Endothelial cell of umbilical vein (primary cell): ENCODE measurements around the gene PRKD2. TPM values are rescaled to one million over a fixed set of nuclear protein-coding genes. Genes with fewer than 3 reads are reported as not detected.

ENCODE experiments used
- BruUV-seq: library from RNA; stranded (reverse); fragments of 400-500 nt; replicated peaks from 2 replicates; lab custom pipeline; 2021; lab: Mats Ljungman, UMichigan
- CTCF ChIA-PET: fragments of 300-600, 350-600 bp; sonication (Branson Sonifier 250); formaldehyde crosslinking; loops from one replicate; lab custom pipeline; 2021; ENCODE audit warnings: antibody characterized with exemption, inconsistent platforms; lab: Charles Lee
- POLR2A ChIA-PET: fragments of 300-600, 350-600 bp; sonication (Branson Sonifier 250); formaldehyde crosslinking; loops from one replicate; lab custom pipeline; 2021; ENCODE audit warnings: antibody characterized with exemption, inconsistent platforms; lab: Charles Lee
- DNase-seq: peaks from one replicate; pipeline ENCODE4 v3.0.0-alpha.2; 2011; ENCODE audit warnings: low read depth, low spot score
- FAIRE-seq: peaks from 2 replicates; lab custom pipeline; 2011; peaks lifted over from hg19 to GRCh38; lab: Jason Lieb, UNC
- H2AFZ ChIP-seq: 2 replicates; pipeline ENCODE4 v1.6.0; 2012; ENCODE audit warnings: low read depth, low read length, control low read depth, inconsistent platforms
- H3K27ac ChIP-seq: 2 replicates; pipeline ENCODE4 v1.5.1; 2011; ENCODE audit warnings: low read depth, mild to moderate bottlenecking, control low read depth, low read length, moderate library complexity; ENCODE audit not compliant: insufficient read depth
- H3K27me3 ChIP-seq, 2 experiments: 2 replicates each; pipeline versions ENCODE4 v1.6.0 to v1.6.1; 2011; ENCODE audit warnings: low read length in 2 of 2, mixed read lengths in 1 of 2; ENCODE audit not compliant: control insufficient read depth in 2 of 2, insufficient read depth in 2 of 2
- H3K36me3 ChIP-seq, 2 experiments: 2 replicates in 1 of 2; 3 replicates in 1 of 2; pipeline ENCODE4 v1.5.1; 2011; ENCODE audit warnings: low read length in 2 of 2, mild to moderate bottlenecking in 1 of 2, moderate library complexity in 1 of 2; ENCODE audit not compliant: control insufficient read depth in 2 of 2, insufficient read depth in 2 of 2; ENCODE audit errors: extremely low read depth in 1 of 2
- H3K4me1 ChIP-seq: 3 replicates; pipeline ENCODE4 v1.5.1; 2011; ENCODE audit warnings: mild to moderate bottlenecking, low read length; ENCODE audit not compliant: control insufficient read depth, insufficient read depth; ENCODE audit errors: extremely low read depth
- H3K4me2 ChIP-seq: 2 replicates; pipeline ENCODE4 v1.6.1; 2011; ENCODE audit warnings: low read length, control low read depth, mixed read lengths; ENCODE audit not compliant: insufficient read depth
- H3K4me3 ChIP-seq, 3 experiments: fragments of 200-600 bp in 1 of 3; sonication (generic), shearing (Covaris generic) in 1 of 3; replicated peaks in 1 of 3; 2 replicates each; pipeline ENCODE4 v1.5.1; 2011 to 2016; ENCODE audit warnings: control low read depth in 3 of 3, low read length in 3 of 3, mild to moderate bottlenecking in 2 of 3, inconsistent platforms in 1 of 3, low read depth in 1 of 3, moderate library complexity in 1 of 3; ENCODE audit not compliant: insufficient read depth in 1 of 3
- H3K79me2 ChIP-seq: 2 replicates; pipeline ENCODE4 v1.6.0; 2012; ENCODE audit warnings: low read length, inconsistent platforms; ENCODE audit not compliant: control insufficient read depth, insufficient read depth
- H3K9ac ChIP-seq: replicated peaks from 2 replicates; pipeline ENCODE3; 2011; ENCODE audit warnings: low read length, control low read depth; ENCODE audit not compliant: insufficient read depth; ENCODE audit errors: extremely low read depth
- H3K9me1 ChIP-seq: replicated peaks from 3 replicates; pipeline ENCODE4 v1.6.0; 2011; ENCODE audit warnings: mild to moderate bottlenecking, low read length; ENCODE audit not compliant: control insufficient read depth, insufficient read depth; ENCODE audit errors: extremely low read depth
- H3K9me3 ChIP-seq: replicated peaks from 2 replicates; pipeline ENCODE4 v1.5.1; 2012; ENCODE audit warnings: low read length, inconsistent platforms; ENCODE audit not compliant: control insufficient read depth, insufficient read depth
- H4K20me1 ChIP-seq: replicated peaks from 2 replicates; pipeline ENCODE3; 2011; ENCODE audit warnings: mild to moderate bottlenecking, low read length; ENCODE audit not compliant: control insufficient read depth, insufficient read depth; ENCODE audit errors: extremely low read depth
- EZH2 ChIP-seq: IDR thresholded peaks from 2 replicates; pipeline ENCODE4 v1.6.1; 2012; ENCODE audit warnings: borderline replicate concordance, low read depth, mild to moderate bottlenecking, moderate library complexity, low read length, inconsistent platforms; ENCODE audit not compliant: severe bottlenecking
- FOS ChIP-seq: IDR thresholded peaks from 2 replicates; pipeline ENCODE4 v1.6.1; 2011; ENCODE audit warnings: mild to moderate bottlenecking, low read length, moderate library complexity, borderline replicate concordance; ENCODE audit not compliant: insufficient read depth
- MYC ChIP-seq: IDR thresholded peaks from one replicate; pipeline ENCODE4 v1.6.1; 2011; ENCODE audit warnings: mild to moderate bottlenecking, low read depth, low read length
- dilution Hi-C: fragments of 300-500 bp; cut with MboI; formaldehyde crosslinking; loops from one replicate; pipeline ENCODE4 v1.15.0; 2019; ENCODE audit warnings: low sequenced_read_pairs; ENCODE audit not compliant: extremely low pct_ligation_motif_present
- intact Hi-C: fragments of 100-400 bp; cut with micrococcal nuclease; formaldehyde crosslinking; loops from one replicate; pipeline ENCODE4 v1.10.0; 2022
- polyA plus RNA-seq, 4 experiments: library from polyadenylated mRNA; depleted of rRNA in 3 of 4; stranded (reverse) in 3 of 4; unstranded in 1 of 4; fragments of >200 nt; gene quantifications; 2 replicates each; pipeline versions ENCODE4 v1.2.1 to v1.2.3, GENCODE V29; 2011 to 2012; ENCODE audit warnings: missing spikeins in 1 of 4
- total RNA-seq: library from RNA; stranded (reverse); gene quantifications from 2 replicates; pipeline ENCODE4 v1.2.3, GENCODE V29; 2021
- TF ChIP-seq, protein P1 (sequence below), 2 donors: IDR thresholded peaks; 1 replicate in 1 of 2; 2 replicates in 1 of 2; pipeline ENCODE4 v1.5.1; 2011; ENCODE audit warnings: low read length in 2 of 2, mild to moderate bottlenecking in 2 of 2, moderate library complexity in 2 of 2, control low read depth in 1 of 2, inconsistent platforms in 1 of 2, low read depth in 1 of 2; ENCODE audit not compliant: insufficient read depth in 1 of 2; ENCODE audit errors: extremely low read depth in 1 of 2

Gene PRKD2
- total and polyA plus RNA-seq, 2 donors (not counting 3 experiments of a cell fraction or from before 2014, with no cell fraction given): 40.4 to 94.9 TPM

- no peaks in the 10 kb centered on the region for H4K20me1 ChIP-seq
- no TSS peak for BruUV-seq
- ChIA-PET CTCF (interaction anchor here (0.6 to 6.3 kb wide), 15 partner anchors 10 to 236 kb away, joined by 3 to 46 read pairs (median 3); partner anchors contain the start of genes FKRP and SLC1A5), POLR2A (interaction anchor here (0.6 to 0.7 kb wide), 3 partner anchors 32 to 233 kb away, joined by 3 read pairs; no protein-coding TSS in a partner anchor)
- peaks cover 0 to 2% of the 10 kb centered on the region in 2 experiments for H3K36me3 ChIP-seq
- H3K4me1 ChIP-seq: peaks cover 27% of the 10 kb centered on the region
- intact Hi-C loops (loop anchor here (1.0 kb wide), 1 partner anchor 31 kb away; no protein-coding TSS in a partner anchor), dilution Hi-C loops (no loop called here)
- H3K9me3 ChIP-seq: no peaks in the 10 kb centered on the region
- no peak overlapping the region for H3K9ac ChIP-seq
- H3K27me3 ChIP-seq: no peaks in the 10 kb centered on the region
- H3K79me2 ChIP-seq: no peaks in the 10 kb centered on the region
- TF ChIP-seq EZH2: no peak
- no peak for TF ChIP-seq MYC
- TF ChIP-seq FOS: peak; percentile 37
- TF ChIP-seq, protein P1, sequence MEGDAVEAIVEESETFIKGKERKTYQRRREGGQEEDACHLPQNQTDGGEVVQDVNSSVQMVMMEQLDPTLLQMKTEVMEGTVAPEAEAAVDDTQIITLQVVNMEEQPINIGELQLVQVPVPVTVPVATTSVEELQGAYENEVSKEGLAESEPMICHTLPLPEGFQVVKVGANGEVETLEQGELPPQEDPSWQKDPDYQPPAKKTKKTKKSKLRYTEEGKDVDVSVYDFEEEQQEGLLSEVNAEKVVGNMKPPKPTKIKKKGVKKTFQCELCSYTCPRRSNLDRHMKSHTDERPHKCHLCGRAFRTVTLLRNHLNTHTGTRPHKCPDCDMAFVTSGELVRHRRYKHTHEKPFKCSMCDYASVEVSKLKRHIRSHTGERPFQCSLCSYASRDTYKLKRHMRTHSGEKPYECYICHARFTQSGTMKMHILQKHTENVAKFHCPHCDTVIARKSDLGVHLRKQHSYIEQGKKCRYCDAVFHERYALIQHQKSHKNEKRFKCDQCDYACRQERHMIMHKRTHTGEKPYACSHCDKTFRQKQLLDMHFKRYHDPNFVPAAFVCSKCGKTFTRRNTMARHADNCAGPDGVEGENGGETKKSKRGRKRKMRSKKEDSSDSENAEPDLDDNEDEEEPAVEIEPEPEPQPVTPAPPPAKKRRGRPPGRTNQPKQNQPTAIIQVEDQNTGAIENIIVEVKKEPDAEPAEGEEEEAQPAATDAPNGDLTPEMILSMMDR (IDR thresholded peaks at IDR 0.05; ENCODE audit: extremely low read depth in 1 of 2, insufficient read depth in 1 of 2, low read depth in 1 of 2, low read length in 2 of 2): no peak
- FAIRE-seq: peak; percentile 94
- no peak overlapping the region for H3K4me3 ChIP-seq
- peak; percentile 86 for DNase-seq
- peak overlapping the region; percentile 45 for H3K4me2 ChIP-seq
- no peaks in the 10 kb centered on the region for H3K9me1 ChIP-seq
- peak overlapping the region; percentile 44 for H3K27ac ChIP-seq
- H2AFZ ChIP-seq: peak overlapping the region; percentile 37
These were observed 38.4 kb upstream of the PRKD2 start for GRCh38 chr19:46755077-46755852.
